Measurements from ENCODE around the gene MC1R. TPM values are rescaled to one million over a fixed set of nuclear protein-coding genes. Genes with fewer than 3 reads are reported as not detected.

MC1R gene
- polyA plus RNA-seq (2012; ENCODE audit: insufficient read depth, insufficient read length, low read depth), result 35.3 TPM

DNA sequence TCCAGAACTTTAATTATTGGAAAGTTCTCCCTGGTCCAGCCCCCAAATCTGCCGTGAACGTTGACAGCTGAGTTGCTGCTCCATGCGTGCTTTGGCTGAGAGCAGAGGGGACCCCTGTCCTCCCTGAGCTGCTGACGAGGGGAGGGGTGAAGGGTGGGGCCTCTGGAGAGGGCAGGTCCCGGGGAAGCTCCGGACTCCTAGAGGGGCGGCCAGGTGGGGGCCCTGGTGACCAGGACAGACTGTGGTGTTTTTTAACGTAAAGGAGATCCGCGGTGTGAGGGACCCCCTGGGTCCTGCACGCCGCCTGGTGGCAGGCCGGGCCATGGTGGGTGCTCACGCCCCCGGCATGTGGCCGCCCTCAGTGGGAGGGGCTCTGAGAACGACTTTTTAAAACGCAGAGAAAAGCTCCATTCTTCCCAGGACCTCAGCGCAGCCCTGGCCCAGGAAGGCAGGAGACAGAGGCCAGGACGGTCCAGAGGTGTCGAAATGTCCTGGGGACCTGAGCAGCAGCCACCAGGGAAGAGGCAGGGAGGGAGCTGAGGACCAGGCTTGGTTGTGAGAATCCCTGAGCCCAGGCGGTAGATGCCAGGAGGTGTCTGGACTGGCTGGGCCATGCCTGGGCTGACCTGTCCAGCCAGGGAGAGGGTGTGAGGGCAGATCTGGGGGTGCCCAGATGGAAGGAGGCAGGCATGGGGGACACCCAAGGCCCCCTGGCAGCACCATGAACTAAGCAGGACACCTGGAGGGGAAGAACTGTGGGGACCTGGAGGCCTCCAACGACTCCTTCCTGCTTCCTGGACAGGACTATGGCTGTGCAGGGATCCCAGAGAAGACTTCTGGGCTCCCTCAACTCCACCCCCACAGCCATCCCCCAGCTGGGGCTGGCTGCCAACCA is at the start of gene MC1R:
TSS of gene MC1R (plus strand) at position 410 of the 895 bp plus-strand sequence. CDS start at position 807, 397 bp downstream.
- peak within 1 kb of the TSS; percentile 41 for H3K4me3 ChIP-seq (ENCODE audit: low read depth, low read length)
- H3K9me3 ChIP-seq, result no peaks in the 10 kb centered on the region
- no peaks in the 10 kb centered on the region for H3K27me3 ChIP-seq
- peaks cover 11% of the 10 kb centered on the region for H3K36me3 ChIP-seq
- H3K4me1 ChIP-seq, result peaks cover 20% of the 10 kb centered on the region
- TF ChIP-seq, protein P1, sequence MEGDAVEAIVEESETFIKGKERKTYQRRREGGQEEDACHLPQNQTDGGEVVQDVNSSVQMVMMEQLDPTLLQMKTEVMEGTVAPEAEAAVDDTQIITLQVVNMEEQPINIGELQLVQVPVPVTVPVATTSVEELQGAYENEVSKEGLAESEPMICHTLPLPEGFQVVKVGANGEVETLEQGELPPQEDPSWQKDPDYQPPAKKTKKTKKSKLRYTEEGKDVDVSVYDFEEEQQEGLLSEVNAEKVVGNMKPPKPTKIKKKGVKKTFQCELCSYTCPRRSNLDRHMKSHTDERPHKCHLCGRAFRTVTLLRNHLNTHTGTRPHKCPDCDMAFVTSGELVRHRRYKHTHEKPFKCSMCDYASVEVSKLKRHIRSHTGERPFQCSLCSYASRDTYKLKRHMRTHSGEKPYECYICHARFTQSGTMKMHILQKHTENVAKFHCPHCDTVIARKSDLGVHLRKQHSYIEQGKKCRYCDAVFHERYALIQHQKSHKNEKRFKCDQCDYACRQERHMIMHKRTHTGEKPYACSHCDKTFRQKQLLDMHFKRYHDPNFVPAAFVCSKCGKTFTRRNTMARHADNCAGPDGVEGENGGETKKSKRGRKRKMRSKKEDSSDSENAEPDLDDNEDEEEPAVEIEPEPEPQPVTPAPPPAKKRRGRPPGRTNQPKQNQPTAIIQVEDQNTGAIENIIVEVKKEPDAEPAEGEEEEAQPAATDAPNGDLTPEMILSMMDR (IDR thresholded peaks at IDR 0.05; ENCODE audit: low read depth, low read length), result peak; percentile 64
- DNase-seq, result peak; percentile 75

DNA sequence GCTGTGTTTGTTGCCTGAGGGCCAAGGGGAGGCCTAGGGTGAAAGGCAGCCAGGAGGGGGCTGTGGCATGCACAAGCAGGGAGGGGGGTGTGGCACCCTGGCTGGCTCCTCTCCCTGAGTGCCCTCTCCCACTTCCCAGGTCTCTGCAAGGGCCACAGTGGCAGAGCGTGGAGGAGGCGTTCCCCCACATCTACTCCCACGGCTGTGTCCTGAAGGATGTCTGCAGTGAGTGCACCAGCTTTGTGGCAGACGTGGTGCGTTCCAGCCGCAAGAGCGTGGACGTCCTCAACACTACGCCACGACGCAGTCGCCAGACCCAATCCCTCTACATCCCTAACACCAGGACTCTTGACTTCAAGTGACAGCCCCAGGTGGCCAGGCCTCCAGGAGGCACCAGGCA is 48.8 kb upstream of the MC1R start:
- Histone ChIP-seq H3K27me3 (no peaks in the 10 kb centered on the region), H3K4me3 (ENCODE audit: low read depth, low read length) (no peak overlapping the region), H3K4me1 (peaks cover 6% of the 10 kb centered on the region), H3K9me3 (peaks cover 2% of the 10 kb centered on the region; the same call in 1 of the 2 replicates), H3K36me3 (peaks cover 3% of the 10 kb centered on the region)
- TF ChIP-seq, protein P1 (IDR thresholded peaks at IDR 0.05; ENCODE audit: low read depth, low read length), result no peak
- DNase-seq, result no peak

DNA sequence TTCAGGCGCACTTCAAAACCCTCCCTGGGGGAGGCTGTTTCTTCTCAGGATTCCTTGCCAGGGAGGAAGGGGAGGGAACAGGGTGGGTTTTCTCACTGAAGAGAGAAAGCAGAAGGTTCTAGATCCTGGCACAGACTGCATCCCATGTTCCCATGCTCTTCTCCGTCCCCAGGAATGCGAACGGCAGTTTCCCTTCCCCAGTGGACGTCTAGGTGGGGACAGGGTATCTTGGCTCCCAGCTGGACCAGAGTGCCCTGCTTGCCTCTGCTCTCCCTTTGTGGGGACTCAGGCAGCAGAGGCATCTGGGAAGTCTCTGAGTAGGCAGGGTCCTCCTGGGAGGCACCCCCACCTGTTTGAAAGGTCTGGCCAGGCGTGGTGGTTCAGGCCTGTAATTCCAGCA is 48.2 kb upstream of the MC1R start:
- TF ChIP-seq, protein P1 (IDR thresholded peaks at IDR 0.05; ENCODE audit: low read depth, low read length), result no peak
- H3K27me3 ChIP-seq, result no peaks in the 10 kb centered on the region
- H3K4me3 ChIP-seq (ENCODE audit: low read depth, low read length), result no peak overlapping the region
- H3K4me1 ChIP-seq, result peaks cover 6% of the 10 kb centered on the region
- H3K36me3 ChIP-seq, result peaks cover 7% of the 10 kb centered on the region
- no peak for DNase-seq
- peaks cover 2% of the 10 kb centered on the region; the same call in 1 of the 2 replicates for H3K9me3 ChIP-seq

DNA sequence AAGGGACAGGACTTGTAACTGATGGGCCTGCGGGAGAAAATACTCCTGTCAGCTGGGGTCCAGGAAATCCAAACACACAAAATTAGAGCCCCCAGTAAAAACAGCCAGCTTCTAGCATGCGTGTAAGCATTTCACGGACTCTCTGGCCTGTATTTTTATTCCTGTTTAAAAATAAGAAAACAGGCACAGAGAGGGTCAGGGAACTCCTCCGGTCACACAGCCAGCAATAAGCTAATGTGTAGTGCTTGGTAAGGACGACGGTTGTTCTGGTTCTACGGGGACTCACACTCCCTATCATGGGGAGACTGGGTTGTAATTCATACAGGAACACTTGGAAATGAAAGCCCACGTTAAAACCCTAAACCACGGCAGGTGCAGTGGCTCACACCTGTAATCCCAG is 46.8 kb upstream of the MC1R start:
- Histone ChIP-seq H3K27me3 (no peaks in the 10 kb centered on the region), H3K36me3 (peaks cover 16% of the 10 kb centered on the region), H3K4me3 (ENCODE audit: low read depth, low read length) (no peak overlapping the region), H3K9me3 (peaks cover 2% of the 10 kb centered on the region; the same call in 1 of the 2 replicates), H3K4me1 (peaks cover 6% of the 10 kb centered on the region)
- TF ChIP-seq, protein P1 (IDR thresholded peaks at IDR 0.05; ENCODE audit: low read depth, low read length), result no peak
- DNase-seq, result no peak

DNA sequence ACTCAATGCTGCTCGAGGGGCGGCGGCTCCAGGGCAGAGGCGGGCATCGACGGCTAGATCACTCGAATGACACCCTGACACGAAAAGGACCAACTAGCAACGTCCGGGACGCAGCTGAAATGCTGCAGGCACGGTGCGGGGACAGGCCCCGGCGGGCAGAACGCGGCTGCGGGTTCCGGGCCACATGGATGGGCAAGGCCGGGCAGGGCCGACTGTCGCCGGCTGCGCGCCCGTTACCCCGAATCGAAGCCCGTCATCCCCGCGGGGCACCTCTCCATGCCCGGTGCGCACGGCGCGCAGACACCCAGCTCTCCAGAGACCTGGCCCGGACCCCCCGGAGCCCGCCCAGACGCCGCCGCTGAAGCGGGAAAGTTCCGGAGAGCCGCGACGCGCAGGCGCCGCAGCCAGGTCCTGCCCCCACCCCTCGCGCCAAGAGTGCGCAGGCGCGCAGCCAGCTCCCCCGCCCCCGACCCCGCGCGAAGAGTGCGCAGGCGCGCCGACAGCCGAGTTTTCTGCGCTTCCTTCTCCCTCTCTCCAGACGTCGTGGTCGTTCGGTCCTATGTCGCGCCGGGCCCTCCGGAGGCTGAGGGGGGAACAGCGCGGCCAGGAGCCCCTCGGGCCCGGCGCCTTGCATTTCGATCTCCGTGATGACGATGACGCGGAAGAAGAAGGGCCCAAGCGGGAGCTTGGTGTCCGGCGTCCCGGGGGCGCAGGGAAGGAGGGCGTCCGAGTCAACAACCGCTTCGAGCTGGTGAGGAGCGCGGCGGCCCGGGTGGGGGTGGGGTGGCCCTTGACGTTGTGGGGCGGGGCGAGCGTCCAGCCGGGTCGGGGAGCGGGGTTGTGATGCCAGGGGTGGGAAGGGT is 45.3 kb upstream of the MC1R start, which contains the start of gene TCF25:
TSS of gene TCF25 (plus strand) at position 484 of the 863 bp plus-strand sequence. CDS start at position 560, 76 bp downstream.
- H3K4me1 ChIP-seq, result peaks cover 6% of the 10 kb centered on the region
- peaks cover 22% of the 10 kb centered on the region for H3K36me3 ChIP-seq
- H3K4me3 ChIP-seq (ENCODE audit: low read depth, low read length), result peak within 1 kb of the TSS; percentile 79
- TF ChIP-seq, protein P1 (IDR thresholded peaks at IDR 0.05; ENCODE audit: low read depth, low read length), result no peak
- peaks cover 2% of the 10 kb centered on the region; the same call in 1 of the 2 replicates for H3K9me3 ChIP-seq
- H3K27me3 ChIP-seq, result no peaks in the 10 kb centered on the region
- DNase-seq, result peak; percentile 92

Data from BE2C (cell line).